ENCODE results near the gene TTC28. TPM values are rescaled to one million over a fixed set of nuclear protein-coding genes. Genes with fewer than 3 reads are reported as not detected.

TTC28 gene
- total RNA-seq, 1 donor from 2014 or later = 13.5 TPM

DNA sequence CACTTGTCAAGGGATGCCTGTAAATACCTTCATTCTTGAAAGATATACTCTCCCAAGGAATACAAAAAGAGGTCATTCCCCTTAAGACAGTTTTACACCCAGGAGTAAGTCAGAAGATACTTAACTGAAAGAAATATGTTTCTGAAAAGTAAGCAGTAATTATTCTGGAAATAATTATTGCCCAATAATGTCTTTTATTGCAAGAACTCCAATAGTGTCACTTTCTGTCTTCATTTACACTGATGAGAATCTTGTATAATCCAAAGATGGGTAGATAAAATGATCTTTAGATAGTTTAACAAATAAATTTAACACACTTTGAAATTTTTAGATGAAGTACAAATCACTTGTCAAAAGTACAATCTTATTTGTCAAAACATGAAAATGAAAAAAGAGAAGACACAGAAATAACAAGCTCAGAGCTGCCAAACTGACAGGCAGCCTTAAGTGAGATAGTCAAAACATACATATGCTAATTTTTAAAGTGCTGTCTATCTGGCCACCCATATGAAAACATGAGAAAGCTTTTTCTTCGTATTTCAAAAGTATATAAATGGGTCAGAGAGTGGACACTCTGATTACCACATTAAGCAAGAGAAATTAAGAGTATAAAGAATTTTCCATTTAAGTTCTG is 225.1 kb downstream of the TTC28 start:
- H3K36me3 ChIP-seq (ENCODE audit: control insufficient read depth, insufficient read depth, low read length) = no peaks in the 10 kb centered on the region
- no peaks in the 10 kb centered on the region for H3K27me3 ChIP-seq (ENCODE audit: control insufficient read depth, insufficient read depth, low read length)
- no peak for DNase-seq (ENCODE audit: low read depth)
- no peak overlapping the region for H3K4me3 ChIP-seq (ENCODE audit: low read depth, low read length)
- TF ChIP-seq, protein P1, sequence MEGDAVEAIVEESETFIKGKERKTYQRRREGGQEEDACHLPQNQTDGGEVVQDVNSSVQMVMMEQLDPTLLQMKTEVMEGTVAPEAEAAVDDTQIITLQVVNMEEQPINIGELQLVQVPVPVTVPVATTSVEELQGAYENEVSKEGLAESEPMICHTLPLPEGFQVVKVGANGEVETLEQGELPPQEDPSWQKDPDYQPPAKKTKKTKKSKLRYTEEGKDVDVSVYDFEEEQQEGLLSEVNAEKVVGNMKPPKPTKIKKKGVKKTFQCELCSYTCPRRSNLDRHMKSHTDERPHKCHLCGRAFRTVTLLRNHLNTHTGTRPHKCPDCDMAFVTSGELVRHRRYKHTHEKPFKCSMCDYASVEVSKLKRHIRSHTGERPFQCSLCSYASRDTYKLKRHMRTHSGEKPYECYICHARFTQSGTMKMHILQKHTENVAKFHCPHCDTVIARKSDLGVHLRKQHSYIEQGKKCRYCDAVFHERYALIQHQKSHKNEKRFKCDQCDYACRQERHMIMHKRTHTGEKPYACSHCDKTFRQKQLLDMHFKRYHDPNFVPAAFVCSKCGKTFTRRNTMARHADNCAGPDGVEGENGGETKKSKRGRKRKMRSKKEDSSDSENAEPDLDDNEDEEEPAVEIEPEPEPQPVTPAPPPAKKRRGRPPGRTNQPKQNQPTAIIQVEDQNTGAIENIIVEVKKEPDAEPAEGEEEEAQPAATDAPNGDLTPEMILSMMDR (IDR thresholded peaks at IDR 0.05; ENCODE audit: insufficient read depth, low read length, poor library complexity, severe bottlenecking) = no peak

DNA sequence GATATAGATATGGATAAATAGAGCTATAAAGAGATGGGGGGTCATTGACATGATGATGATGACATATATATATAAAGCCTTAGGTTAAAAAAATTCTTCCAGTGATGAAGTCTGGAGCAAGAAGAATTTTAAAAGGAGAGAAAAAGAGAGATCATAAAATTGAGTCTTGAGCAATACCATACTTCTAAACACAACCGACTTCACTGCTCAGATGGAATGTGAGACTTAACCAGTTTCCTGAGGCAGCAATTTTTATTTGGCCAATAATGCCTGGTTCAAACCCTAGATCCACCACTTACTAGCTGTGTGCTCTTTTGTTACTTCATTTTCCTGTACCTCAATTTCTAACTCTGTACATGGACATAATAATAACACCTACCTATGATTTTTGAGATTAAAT is 229.5 kb downstream of the TTC28 start:
- H3K4me3 ChIP-seq (ENCODE audit: low read depth, low read length) = no peak overlapping the region
- H3K27me3 ChIP-seq (ENCODE audit: control insufficient read depth, insufficient read depth, low read length) = no peaks in the 10 kb centered on the region
- TF ChIP-seq, protein P1 (IDR thresholded peaks at IDR 0.05; ENCODE audit: insufficient read depth, low read length, poor library complexity, severe bottlenecking) = no peak
- H3K36me3 ChIP-seq (ENCODE audit: control insufficient read depth, insufficient read depth, low read length) = no peaks in the 10 kb centered on the region
- no peak for DNase-seq (ENCODE audit: low read depth)

DNA sequence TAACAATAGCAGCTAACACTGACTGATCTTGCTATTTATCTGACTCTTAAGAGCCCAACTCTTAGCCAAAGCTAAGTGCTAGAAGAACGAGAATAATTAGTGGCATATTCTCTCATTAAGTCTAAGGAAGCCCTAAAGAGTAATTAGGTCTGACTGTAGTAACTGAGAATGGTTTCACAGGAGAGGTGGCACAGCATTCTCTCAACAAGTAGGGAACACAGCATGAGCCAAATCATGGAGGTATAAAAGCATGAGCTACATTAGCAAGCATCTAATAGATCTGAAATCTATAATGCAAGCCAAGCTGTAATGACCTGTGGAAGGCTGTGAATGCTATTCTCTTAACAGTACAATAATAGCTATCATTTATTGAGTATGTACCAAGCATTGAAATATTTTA is 230.6 kb downstream of the TTC28 start:
- DNase-seq (ENCODE audit: low read depth) = no peak
- TF ChIP-seq, protein P1 (IDR thresholded peaks at IDR 0.05; ENCODE audit: insufficient read depth, low read length, poor library complexity, severe bottlenecking) = no peak
- Histone ChIP-seq H3K36me3 (ENCODE audit: control insufficient read depth, insufficient read depth, low read length) (no peaks in the 10 kb centered on the region), H3K27me3 (ENCODE audit: control insufficient read depth, insufficient read depth, low read length) (no peaks in the 10 kb centered on the region), H3K4me3 (ENCODE audit: low read depth, low read length) (no peak overlapping the region)

DNA sequence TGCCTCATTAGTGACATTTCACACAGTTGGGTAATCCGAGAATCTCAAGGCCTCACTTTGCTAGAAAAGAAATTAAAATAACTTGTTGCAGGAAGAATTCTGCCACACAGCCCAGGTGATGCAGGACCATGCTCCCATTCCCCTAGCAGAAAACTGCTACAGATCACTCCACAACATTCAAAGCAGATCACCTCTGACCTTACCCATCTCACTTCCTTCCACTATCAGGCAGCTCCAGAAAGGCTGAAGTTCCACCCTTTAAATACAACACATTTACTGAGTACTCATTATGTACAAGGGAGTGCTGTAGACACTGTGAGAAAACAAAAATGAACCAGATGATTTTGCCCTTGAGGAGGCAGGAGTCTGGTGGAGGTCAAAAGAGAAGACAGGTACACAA is 231.0 kb downstream of the TTC28 start:
- H3K4me3 ChIP-seq (ENCODE audit: low read depth, low read length) = no peak overlapping the region
- no peaks in the 10 kb centered on the region for H3K27me3 ChIP-seq (ENCODE audit: control insufficient read depth, insufficient read depth, low read length)
- H3K36me3 ChIP-seq (ENCODE audit: control insufficient read depth, insufficient read depth, low read length) = no peaks in the 10 kb centered on the region
- TF ChIP-seq, protein P1 (IDR thresholded peaks at IDR 0.05; ENCODE audit: insufficient read depth, low read length, poor library complexity, severe bottlenecking) = no peak
- DNase-seq (ENCODE audit: low read depth) = no peak

DNA sequence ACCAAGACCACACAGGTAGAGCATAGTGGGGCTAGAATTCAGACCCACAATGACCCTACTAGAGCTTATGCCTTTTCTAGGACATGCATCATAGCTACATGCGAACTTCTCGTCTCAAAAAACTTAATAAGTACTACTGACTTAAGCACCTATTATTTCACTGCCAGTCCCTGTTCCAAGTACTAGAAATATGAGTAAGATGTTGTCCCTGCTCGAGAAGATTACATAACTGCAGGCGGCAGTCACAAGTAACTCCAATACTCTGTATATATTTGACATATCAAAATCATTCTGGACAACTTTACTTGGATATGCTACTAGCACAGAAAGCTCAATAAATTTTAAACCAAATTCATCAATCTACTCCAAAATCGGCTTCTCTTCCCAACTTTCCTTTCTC is 235.0 kb downstream of the TTC28 start:
- no peaks in the 10 kb centered on the region for H3K36me3 ChIP-seq (ENCODE audit: control insufficient read depth, insufficient read depth, low read length)
- no peaks in the 10 kb centered on the region for H3K27me3 ChIP-seq (ENCODE audit: control insufficient read depth, insufficient read depth, low read length)
- H3K4me3 ChIP-seq (ENCODE audit: low read depth, low read length) = no peak overlapping the region
- DNase-seq (ENCODE audit: low read depth) = no peak
- TF ChIP-seq, protein P1 (IDR thresholded peaks at IDR 0.05; ENCODE audit: insufficient read depth, low read length, poor library complexity, severe bottlenecking) = no peak

DNA sequence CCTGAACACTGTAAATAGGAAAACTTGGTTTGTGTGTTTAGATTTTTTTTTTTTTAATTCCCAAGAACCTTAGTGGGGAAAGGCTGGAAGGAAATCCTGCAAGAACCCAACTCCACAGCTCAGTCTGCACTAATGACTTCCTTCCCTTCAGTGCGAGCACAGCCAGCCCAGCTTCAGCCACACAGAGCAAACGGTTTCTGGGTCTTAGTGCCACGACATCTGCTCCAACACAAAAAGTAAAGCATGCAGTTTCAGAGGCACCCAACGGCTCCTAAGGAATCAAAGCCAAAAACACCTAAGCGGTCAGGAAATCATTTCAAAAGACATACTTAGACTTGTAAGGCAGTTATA is 236.1 kb downstream of the TTC28 start:
- H3K36me3 ChIP-seq (ENCODE audit: control insufficient read depth, insufficient read depth, low read length) = no peaks in the 10 kb centered on the region
- TF ChIP-seq, protein P1 (IDR thresholded peaks at IDR 0.05; ENCODE audit: insufficient read depth, low read length, poor library complexity, severe bottlenecking) = no peak
- DNase-seq (ENCODE audit: low read depth) = peak; percentile 14
- peak overlapping the region; percentile 48 for H3K4me3 ChIP-seq (ENCODE audit: low read depth, low read length)
- no peaks in the 10 kb centered on the region for H3K27me3 ChIP-seq (ENCODE audit: control insufficient read depth, insufficient read depth, low read length)
